Breast epithelium (tissue), 4 donors: Measurements from ENCODE around the gene AHNAK2. TPM values are rescaled to one million over a fixed set of nuclear protein-coding genes. Genes with fewer than 3 reads are reported as not detected.

Experiments
- DNase-seq, 2 donors: peaks; one replicate each; pipeline ENCODE4 v3.0.0-alpha.2; 2019; ENCODE audit warnings: low spot score in 2 of 2
- H3K27ac ChIP-seq, 2 donors: fragments of 200-600 bp; sonication (generic) in 1 of 2; one replicate each; pipeline ENCODE4 v1.5.1; 2016 to 2019; ENCODE audit warnings: mild to moderate bottlenecking in 1 of 2
- H3K27me3 ChIP-seq, 2 donors: fragments of 200-600 bp; sonication (generic) in 1 of 2; one replicate each; pipeline versions ENCODE4 v1.5.1 to v1.6.0; 2017 to 2019; ENCODE audit warnings: control low read depth in 1 of 2, mild to moderate bottlenecking in 1 of 2
- H3K36me3 ChIP-seq: fragments of 200-600 bp; one replicate; pipeline ENCODE4 v1.5.1; 2019
- H3K4me1 ChIP-seq, 2 donors: fragments of 200-600 bp; sonication (generic); one replicate each; pipeline ENCODE4 v1.5.1; 2016 to 2019; ENCODE audit warnings: control low read depth in 1 of 2
- H3K4me3 ChIP-seq, 3 donors: fragments of 200-600 bp; sonication (generic); 1 replicate in 2 of 3; 2 replicates in 1 of 3; pipeline ENCODE4 v1.5.1; 2016 to 2019; ENCODE audit warnings: mild to moderate bottlenecking in 3 of 3, moderate library complexity in 2 of 3
- H3K9me3 ChIP-seq, 2 donors: fragments of 200-600 bp; sonication (generic) in 1 of 2; one replicate each; pipeline ENCODE4 v1.5.1; 2016 to 2019; ENCODE audit warnings: control low read depth in 1 of 2
- POLR2A ChIP-seq: fragments of 450-650 bp; IDR thresholded peaks from one replicate; pipeline ENCODE4 v1.6.1; 2016; ENCODE audit warnings: antibody characterized with exemption, mild to moderate bottlenecking, moderate library complexity
- POLR2AphosphoS5 ChIP-seq, 3 donors: sonication (generic); formaldehyde crosslinking; IDR thresholded peaks; one replicate each; pipeline ENCODE4 v1.6.1; 2017; ENCODE audit warnings: antibody characterized with exemption in 3 of 3
- intact Hi-C: fragments of 100-400 bp; cut with DNase I; formaldehyde crosslinking; loops from one replicate; pipeline ENCODE4 v1.15.1; 2023; ENCODE audit warnings: low total_unique reads
- total RNA-seq, 3 donors: library from RNA; depleted of rRNA; stranded (reverse); fragments of >200 nt; gene quantifications; one replicate each; pipeline ENCODE4 v1.1.0, GENCODE V29; 2016
- TF ChIP-seq, protein P1 (sequence below), 3 donors: fragments of 450-650 bp; IDR thresholded peaks; one replicate each; pipeline ENCODE4 v1.5.1; 2016 to 2017; ENCODE audit warnings: antibody characterized with exemption in 3 of 3, mild to moderate bottlenecking in 3 of 3, moderate library complexity in 3 of 3

The AHNAK2 gene
- total RNA-seq, 3 donors from 2014 or later = 15.1 to 46.7 (median 19.3) TPM

DNA sequence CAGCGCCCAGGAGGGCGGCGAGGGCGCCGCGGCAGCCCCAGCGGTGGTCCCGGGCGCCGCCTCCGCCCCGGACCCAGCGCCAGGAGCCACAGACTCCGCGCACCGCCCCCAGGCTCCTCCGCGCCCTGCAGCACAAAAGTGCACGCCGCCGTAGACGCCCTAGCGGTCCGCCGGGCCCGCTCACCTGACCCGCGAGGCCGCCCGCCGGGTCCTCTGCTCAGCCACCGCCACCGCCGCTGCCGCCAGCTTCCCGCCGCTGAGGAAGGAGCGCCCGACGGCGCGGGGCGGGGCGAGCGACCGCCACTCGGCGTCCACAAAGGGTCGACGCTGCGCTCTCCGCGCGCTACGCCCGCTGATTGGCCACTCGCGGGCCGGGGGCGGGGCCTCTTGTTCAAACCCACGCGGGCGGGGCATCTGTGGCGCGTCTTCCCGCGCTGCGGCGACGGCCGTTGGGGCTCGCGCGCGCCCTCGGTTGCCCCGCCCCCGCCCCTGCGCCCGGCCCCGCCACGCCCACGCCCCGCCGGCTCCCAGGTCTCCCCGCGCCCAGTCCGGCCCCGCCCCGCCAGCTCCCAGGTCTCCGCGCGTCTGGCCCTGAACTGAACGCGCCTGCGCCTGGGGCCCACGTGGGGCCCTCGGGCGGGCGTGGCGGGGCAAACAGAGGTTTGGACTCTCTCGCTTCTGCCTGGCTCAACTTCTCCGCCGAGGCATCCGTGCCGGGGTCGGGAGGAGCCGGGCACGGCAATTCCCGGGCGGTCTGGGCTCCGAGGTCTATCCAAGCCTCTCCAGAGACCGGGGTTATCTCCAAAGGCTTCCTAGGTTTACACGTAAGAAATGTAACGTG, 42.9 kb upstream of the AHNAK2 start, which contains the start of gene CDCA4:
TSS of gene CDCA4 (minus strand) at position 269 of the 841 bp plus-strand sequence. CDS start 9,154 bp downstream, outside the sequence.
- intact Hi-C loops = no loop called here
- H3K4me3 ChIP-seq = peak within 1 kb of the TSS; percentile 72 to 99 (median 97)
- peak; percentile 96 to 97 for DNase-seq
- TF ChIP-seq POLR2AphosphoS5 (IDR thresholded peaks at IDR 0.05) = peak; percentile 77 to 89 (median 78)
- peak; percentile 68 for TF ChIP-seq POLR2A
- TF ChIP-seq, protein P1, sequence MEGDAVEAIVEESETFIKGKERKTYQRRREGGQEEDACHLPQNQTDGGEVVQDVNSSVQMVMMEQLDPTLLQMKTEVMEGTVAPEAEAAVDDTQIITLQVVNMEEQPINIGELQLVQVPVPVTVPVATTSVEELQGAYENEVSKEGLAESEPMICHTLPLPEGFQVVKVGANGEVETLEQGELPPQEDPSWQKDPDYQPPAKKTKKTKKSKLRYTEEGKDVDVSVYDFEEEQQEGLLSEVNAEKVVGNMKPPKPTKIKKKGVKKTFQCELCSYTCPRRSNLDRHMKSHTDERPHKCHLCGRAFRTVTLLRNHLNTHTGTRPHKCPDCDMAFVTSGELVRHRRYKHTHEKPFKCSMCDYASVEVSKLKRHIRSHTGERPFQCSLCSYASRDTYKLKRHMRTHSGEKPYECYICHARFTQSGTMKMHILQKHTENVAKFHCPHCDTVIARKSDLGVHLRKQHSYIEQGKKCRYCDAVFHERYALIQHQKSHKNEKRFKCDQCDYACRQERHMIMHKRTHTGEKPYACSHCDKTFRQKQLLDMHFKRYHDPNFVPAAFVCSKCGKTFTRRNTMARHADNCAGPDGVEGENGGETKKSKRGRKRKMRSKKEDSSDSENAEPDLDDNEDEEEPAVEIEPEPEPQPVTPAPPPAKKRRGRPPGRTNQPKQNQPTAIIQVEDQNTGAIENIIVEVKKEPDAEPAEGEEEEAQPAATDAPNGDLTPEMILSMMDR (IDR thresholded peaks at IDR 0.05) = peak in 1 of 3 donors; percentile 19
- H3K9me3 ChIP-seq = no peaks in the 10 kb centered on the region
- H3K36me3 ChIP-seq = no peaks in the 10 kb centered on the region
- no peaks in the 10 kb centered on the region for H3K27me3 ChIP-seq
- peak within 1 kb of the TSS; percentile 80 to 90 for H3K27ac ChIP-seq
- peaks cover 5 to 9% of the 10 kb centered on the region in 2 donors for H3K4me1 ChIP-seq

DNA sequence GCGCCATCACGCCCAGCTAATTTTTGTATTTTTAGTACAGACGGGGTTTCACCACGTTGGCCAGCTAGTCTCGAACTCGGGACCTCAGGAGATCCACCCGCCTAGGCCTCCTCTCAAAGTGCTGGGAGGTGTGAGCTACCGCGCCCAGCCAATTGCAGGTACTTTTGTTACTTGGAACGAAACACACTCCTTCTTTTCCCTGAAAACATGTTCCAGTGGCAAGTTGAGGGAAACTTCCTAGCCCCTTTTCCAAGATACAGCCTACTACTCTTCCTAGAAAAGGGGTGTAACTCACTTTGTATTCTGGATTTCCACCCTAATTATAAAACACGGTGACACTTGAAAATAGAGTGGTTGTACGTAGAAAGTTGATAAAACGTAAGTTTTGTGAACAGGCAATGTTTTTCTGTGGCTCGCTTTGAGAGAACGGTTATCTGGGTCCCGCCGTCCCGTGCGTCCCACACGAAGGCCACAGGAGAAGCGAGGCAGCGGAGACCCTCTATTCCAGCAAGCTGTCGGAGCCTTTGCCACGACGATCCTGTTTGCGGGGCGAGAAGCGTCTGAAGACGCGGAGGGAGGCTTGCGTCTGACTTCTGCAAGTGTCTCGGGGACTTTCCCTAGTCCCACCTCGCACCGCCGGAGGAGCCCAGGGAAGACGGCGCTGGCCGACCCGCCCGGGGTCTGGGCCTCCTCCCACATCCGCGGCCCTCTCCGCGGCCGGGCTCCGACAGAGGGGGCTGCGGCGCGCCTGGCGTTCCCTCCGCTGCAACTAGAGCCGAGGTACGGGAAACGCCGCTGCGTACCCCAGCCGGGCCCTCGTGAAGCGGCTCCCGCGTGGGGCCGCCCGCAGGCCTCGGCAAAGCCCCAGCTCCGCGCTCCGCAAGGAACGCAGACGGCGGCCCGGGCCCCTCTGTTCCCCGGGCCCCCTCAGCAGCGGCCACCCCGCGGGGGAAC, 42.0 kb upstream of the AHNAK2 start:
- intact Hi-C loops = no loop called here
- no peaks in the 10 kb centered on the region for H3K36me3 ChIP-seq
- TF ChIP-seq, protein P1 (IDR thresholded peaks at IDR 0.05) = no peak
- no peak for TF ChIP-seq POLR2AphosphoS5 (IDR thresholded peaks at IDR 0.05)
- TF ChIP-seq POLR2A = no peak
- DNase-seq = no peak
- H3K4me1 ChIP-seq = peaks cover 5 to 9% of the 10 kb centered on the region in 2 donors
- peak overlapping the region; percentile 72 to 99 (median 97) for H3K4me3 ChIP-seq
- H3K27me3 ChIP-seq = no peaks in the 10 kb centered on the region
- peak overlapping the region; percentile 80 to 90 for H3K27ac ChIP-seq
- no peaks in the 10 kb centered on the region for H3K9me3 ChIP-seq

DNA sequence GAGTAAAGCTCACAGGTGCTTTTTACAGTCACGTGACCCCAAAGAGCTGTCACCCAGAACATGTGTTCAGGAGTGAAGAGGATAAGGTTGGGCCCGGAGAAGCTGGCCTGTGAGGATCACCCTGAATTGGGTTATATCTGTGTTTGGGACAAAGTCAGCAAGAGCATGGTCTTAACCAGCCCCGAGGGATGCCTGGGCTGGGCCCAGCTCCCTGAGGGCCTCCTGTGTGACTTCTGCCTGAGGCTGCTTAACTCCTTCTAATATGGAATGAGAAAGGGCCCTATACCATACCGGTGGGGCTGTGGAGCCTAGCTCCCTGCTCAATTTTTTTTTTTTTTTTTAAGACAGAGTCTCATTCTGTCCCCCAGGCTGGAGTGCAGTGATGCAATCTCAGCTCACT, 40.2 kb upstream of the AHNAK2 start:
- Histone ChIP-seq H3K27me3 (no peaks in the 10 kb centered on the region), H3K27ac (no peak overlapping the region), H3K4me3 (no peak overlapping the region), H3K36me3 (no peaks in the 10 kb centered on the region), H3K4me1 (peaks cover 5 to 9% of the 10 kb centered on the region in 2 donors), H3K9me3 (no peaks in the 10 kb centered on the region)
- TF ChIP-seq POLR2A (no peak), POLR2AphosphoS5 (IDR thresholded peaks at IDR 0.05) (no peak)
- TF ChIP-seq, protein P1 (IDR thresholded peaks at IDR 0.05) = no peak
- intact Hi-C loops = no loop called here
- no peak for DNase-seq

DNA sequence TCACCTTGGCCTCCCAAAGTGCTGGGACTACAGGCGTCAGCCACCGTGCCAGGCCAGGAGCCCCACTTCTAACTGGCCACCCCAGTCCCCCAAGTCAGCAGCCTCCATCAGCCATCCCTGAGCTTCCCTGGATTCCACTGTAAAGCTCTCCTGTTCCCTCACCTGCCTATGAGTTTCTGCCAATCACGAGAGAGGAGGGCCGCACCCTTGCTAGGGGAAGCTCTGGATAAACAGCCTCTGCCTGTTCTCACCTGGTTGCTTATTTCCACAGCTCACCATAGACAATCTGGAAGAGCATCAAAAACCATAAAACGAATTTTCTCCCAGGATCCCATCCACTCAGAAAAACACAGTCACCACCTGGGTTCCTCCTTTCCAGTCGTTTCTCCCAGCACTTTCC, 37.7 kb upstream of the AHNAK2 start:
- no peak overlapping the region for H3K4me3 ChIP-seq
- no peak for DNase-seq
- H3K36me3 ChIP-seq = no peaks in the 10 kb centered on the region
- peaks cover 5 to 16% of the 10 kb centered on the region in 2 donors for H3K4me1 ChIP-seq
- TF ChIP-seq POLR2A = no peak
- no peak for TF ChIP-seq POLR2AphosphoS5 (IDR thresholded peaks at IDR 0.05)
- TF ChIP-seq, protein P1 (IDR thresholded peaks at IDR 0.05) = no peak
- intact Hi-C loops = no loop called here
- H3K27ac ChIP-seq = no peak overlapping the region
- H3K27me3 ChIP-seq = no peaks in the 10 kb centered on the region
- H3K9me3 ChIP-seq = no peaks in the 10 kb centered on the region
